ENCODE data around the gene WDR1. TPM values are rescaled to one million over a fixed set of nuclear protein-coding genes. Genes with fewer than 3 reads are reported as not detected.

WDR1 gene
- total and polyA plus RNA-seq, 2 of the 13 experiments (the other 11 are each of a cell fraction or from before 2014, with no cell fraction given), result 106 to 198 TPM

GRCh38 chr4:10120943-10121567 is 4.5 kb upstream of the WDR1 start (continued):
- TF ChIP-seq ZNF142 (CRISPR knock-in tag; IDR thresholded peaks at IDR 0.05) (0 out of 2 replicates have a peak, but pooled peaks have one; percentile 28), JUND (CRISPR knock-in tag; IDR thresholded peaks at IDR 0.05) (peak; percentile 38; the same call in 1 of the 2 replicates), RFXANK (CRISPR knock-in tag; IDR thresholded peaks at IDR 0.05) (no peak), ZBTB4 (CRISPR knock-in tag; IDR thresholded peaks at IDR 0.05; ENCODE audit: borderline replicate concordance) (0 out of 2 replicates have a peak, but pooled peaks have one; percentile 35), CSRNP1 (CRISPR knock-in tag; IDR thresholded peaks at IDR 0.05) (no peak), MAX (IDR thresholded peaks at IDR 0.05) (peak; percentile 69), NFATC3 (CRISPR knock-in tag; IDR thresholded peaks at IDR 0.05) (0 out of 2 replicates have a peak, but pooled peaks have one; percentile 44), ZNF281 (CRISPR knock-in tag; IDR thresholded peaks at IDR 0.05; ENCODE audit: borderline replicate concordance) (peak; percentile 42; the same call in 1 of the 2 replicates), ZNF709 (CRISPR knock-in tag; IDR thresholded peaks at IDR 0.05) (peak; percentile 65; the same call in 1 of the 2 replicates), ZNF574 (CRISPR knock-in tag; IDR thresholded peaks at IDR 0.05) (0 out of 2 replicates have a peak, but pooled peaks have one; percentile 48)
